OCI-LY3 (cell line): Measurements from ENCODE around the gene PTPRT.

Source experiments
- CTCF ChIP-seq: fragments of 200-600, 300-600 bp; sonication (generic); IDR thresholded peaks from 2 replicates; pipeline ENCODE4 v1.5.1; 2014; ENCODE audit warnings: antibody characterized with exemption, low read length, low read depth
- EZH2phosphoT487 ChIP-seq: fragments of 200-600 bp; shearing (Covaris generic); IDR thresholded peaks from 2 replicates; pipeline ENCODE4 v1.6.1; 2018; ENCODE audit warnings: antibody characterized with exemption, mixed run types, low read depth

GRCh38 chr20:42923348-42923918 is 266.3 kb downstream of the PTPRT start:
- TF ChIP-seq CTCF (no peak), EZH2phosphoT487 (no peak)
